Mesenchymal stem cell (in vitro differentiated cells and primary cell): Measurements from ENCODE around the gene CCL28.
"Not testable (repeated sequence)": the region's sequence is repeated elsewhere in the genome, so short reads cannot be mapped to it uniquely, and the experiment has no call there.

Experiments used
- DNase-seq: peaks from one replicate; pipeline ENCODE4 v3.0.0-alpha.2; 2013
- H2AFZ ChIP-seq: one replicate; pipeline ENCODE4 v1.6.1; 2013; ENCODE audit warnings: low read depth, mild to moderate bottlenecking, control low read depth, inconsistent platforms, low read length, moderate library complexity
- H2AK5ac ChIP-seq: 2 replicates; pipeline ENCODE4 v1.6.1; 2013; ENCODE audit warnings: low read length, moderate library complexity, mild to moderate bottlenecking, inconsistent platforms; ENCODE audit not compliant: severe bottlenecking
- H2BK120ac ChIP-seq: one replicate; pipeline ENCODE4 v1.6.1; 2013; ENCODE audit warnings: low read depth, mild to moderate bottlenecking, inconsistent platforms, low read length, moderate library complexity
- H2BK12ac ChIP-seq, 2 experiments: one replicate each; pipeline ENCODE4 v1.6.1; 2013; ENCODE audit warnings: inconsistent platforms in 2 of 2, low read length in 2 of 2, mild to moderate bottlenecking in 2 of 2, moderate library complexity in 2 of 2, control low read depth in 1 of 2
- H2BK15ac ChIP-seq: one replicate; pipeline ENCODE4 v1.6.1; 2013; ENCODE audit warnings: mild to moderate bottlenecking, low read depth, inconsistent platforms; ENCODE audit not compliant: poor library complexity, severe bottlenecking
- H2BK5ac ChIP-seq: 2 replicates; pipeline ENCODE4 v1.6.1; 2013; ENCODE audit warnings: low read depth, mild to moderate bottlenecking, low read length, control low read depth, inconsistent platforms; ENCODE audit not compliant: poor library complexity, severe bottlenecking
- H3K14ac ChIP-seq, 2 experiments: one replicate each; pipeline ENCODE4 v1.6.1; 2013; ENCODE audit warnings: inconsistent platforms in 2 of 2, low read length in 2 of 2, control low read depth in 1 of 2, mild to moderate bottlenecking in 1 of 2, moderate library complexity in 1 of 2
- H3K18ac ChIP-seq, 2 experiments: one replicate each; pipeline ENCODE4 v1.6.1; 2013; ENCODE audit warnings: inconsistent platforms in 2 of 2, low read length in 2 of 2, control low read depth in 1 of 2, low read depth in 1 of 2, mild to moderate bottlenecking in 1 of 2
- H3K23ac ChIP-seq, 2 experiments: one replicate each; pipeline ENCODE4 v1.6.1; 2013; ENCODE audit warnings: inconsistent platforms in 2 of 2, low read length in 2 of 2, mild to moderate bottlenecking in 2 of 2, moderate library complexity in 2 of 2, control low read depth in 1 of 2
- H3K27ac ChIP-seq: 2 replicates; pipeline ENCODE4 v1.5.1; 2013; ENCODE audit warnings: mild to moderate bottlenecking, moderate library complexity, low read length, control low read depth, inconsistent platforms; ENCODE audit not compliant: poor library complexity, severe bottlenecking
- H3K27me3 ChIP-seq, 2 experiments: 2 replicates each; pipeline versions ENCODE4 v1.6.1 to v1.7.0; 2013; ENCODE audit warnings: low read length in 2 of 2, mild to moderate bottlenecking in 2 of 2, moderate library complexity in 2 of 2, control low read depth in 1 of 2, inconsistent platforms in 1 of 2; ENCODE audit not compliant: control insufficient read depth in 1 of 2, insufficient read depth in 1 of 2
- H3K36me3 ChIP-seq, 2 experiments: 2 replicates each; pipeline versions ENCODE4 v1.6.1 to v1.7.0; 2013; ENCODE audit warnings: low read length in 2 of 2, control low read depth in 1 of 2, inconsistent platforms in 1 of 2, low read depth in 1 of 2, mild to moderate bottlenecking in 1 of 2; ENCODE audit not compliant: insufficient read depth in 2 of 2, control insufficient read depth in 1 of 2
- H3K4ac ChIP-seq, 2 experiments: one replicate each; pipeline ENCODE4 v1.6.1; 2013; ENCODE audit warnings: inconsistent platforms in 2 of 2, low read length in 2 of 2, mild to moderate bottlenecking in 2 of 2, moderate library complexity in 2 of 2, control low read depth in 1 of 2, low read depth in 1 of 2
- H3K4me1 ChIP-seq: 2 replicates; pipeline ENCODE4 v1.6.1; 2013; ENCODE audit warnings: low read depth, low read length, control low read depth; ENCODE audit not compliant: control insufficient read depth, insufficient read depth
- H3K4me2 ChIP-seq: 2 replicates; pipeline ENCODE4 v1.6.1; 2013; ENCODE audit warnings: low read length, mild to moderate bottlenecking, inconsistent platforms; ENCODE audit not compliant: poor library complexity, severe bottlenecking
- H3K4me3 ChIP-seq, 2 experiments: 2 replicates each; pipeline versions ENCODE4 v1.5.1 to v1.7.0; 2013; ENCODE audit warnings: low read length in 2 of 2, mild to moderate bottlenecking in 2 of 2, control low read depth in 1 of 2, low read depth in 1 of 2; ENCODE audit not compliant: insufficient read depth in 1 of 2
- H3K79me1 ChIP-seq: replicated peaks from 2 replicates; pipeline ENCODE4 v1.6.1; 2013; ENCODE audit warnings: mild to moderate bottlenecking, control low read depth, low read length, inconsistent platforms; ENCODE audit not compliant: poor library complexity, severe bottlenecking
- H3K9ac ChIP-seq: 2 replicates; pipeline ENCODE4 v1.7.0; 2013; ENCODE audit warnings: mild to moderate bottlenecking, low read length, moderate library complexity
- H3K9me3 ChIP-seq: 2 replicates; pipeline ENCODE4 v1.7.0; 2013; ENCODE audit warnings: mild to moderate bottlenecking, low read length; ENCODE audit not compliant: control insufficient read depth
- H4K8ac ChIP-seq: one replicate; pipeline ENCODE4 v1.6.1; 2013; ENCODE audit warnings: inconsistent platforms, mild to moderate bottlenecking, low read length, moderate library complexity
- H4K91ac ChIP-seq: one replicate; pipeline ENCODE4 v1.6.1; 2013; ENCODE audit warnings: mild to moderate bottlenecking, low read length, inconsistent platforms
- WGBS: methylation state at CpG from one replicate; pipeline ENCODE4 v1.1.7; 2013; ENCODE audit warnings: mixed read lengths; 5-methylcytosine and 5-hydroxymethylcytosine counted together

The CCL28 gene

GRCh38 chr5:43411495-43411894 is 696 bp downstream of the CCL28 start:
- peaks cover 2% of the 10 kb centered on the region for H3K4me1 ChIP-seq
- no peaks in the 10 kb centered on the region for H3K36me3 ChIP-seq
- DNase-seq, result no peak
- H2AK5ac ChIP-seq, result no peak overlapping the region
- no peak overlapping the region for H2BK15ac ChIP-seq
- no peak overlapping the region for H3K9ac ChIP-seq
- 71% methylated on average over 3 of the region's 3 CpGs for WGBS
- no peaks in the 10 kb centered on the region for H3K27me3 ChIP-seq
- peak overlapping the region in 1 of 2 experiments; percentile 55 for H3K14ac ChIP-seq
- no peak overlapping the region for H3K4me3 ChIP-seq
- H3K27ac ChIP-seq, result no peak overlapping the region
- no peak overlapping the region for H3K18ac ChIP-seq
- no peak overlapping the region for H3K23ac ChIP-seq
- H3K79me1 ChIP-seq, result no peaks in the 10 kb centered on the region
- no peak overlapping the region for H4K8ac ChIP-seq
- no peaks in the 10 kb centered on the region for H3K9me3 ChIP-seq
- no peak overlapping the region for H2BK5ac ChIP-seq
- H3K4ac ChIP-seq, result no peak overlapping the region
- no peak overlapping the region for H3K4me2 ChIP-seq
- no peak overlapping the region for H4K91ac ChIP-seq
- no peak overlapping the region for H2AFZ ChIP-seq
- no peak overlapping the region for H2BK12ac ChIP-seq
- no peak overlapping the region for H2BK120ac ChIP-seq

- H3K4me1 ChIP-seq, result peaks cover 2% of the 10 kb centered on the region
- no peak overlapping the region for H3K23ac ChIP-seq
- no peak overlapping the region for H3K4ac ChIP-seq
- H4K8ac ChIP-seq, result no peak overlapping the region
- no peak for DNase-seq
- no peak overlapping the region for H2BK15ac ChIP-seq
- H3K79me1 ChIP-seq, result no peaks in the 10 kb centered on the region
- 100% methylated on average over 3 of the region's 7 CpGs for WGBS
- H4K91ac ChIP-seq, result no peak overlapping the region
- H3K9ac ChIP-seq, result no peak overlapping the region
- no peaks in the 10 kb centered on the region for H3K27me3 ChIP-seq
- no peak overlapping the region for H3K18ac ChIP-seq
- H3K4me3 ChIP-seq, result no peak overlapping the region
- H2AFZ ChIP-seq, result no peak overlapping the region
- H2BK120ac ChIP-seq, result no peak overlapping the region
- H3K14ac ChIP-seq, result no peak overlapping the region
- H3K4me2 ChIP-seq, result no peak overlapping the region
- H3K27ac ChIP-seq, result no peak overlapping the region
- H2BK5ac ChIP-seq, result no peak overlapping the region
- no peak overlapping the region for H2AK5ac ChIP-seq
- H2BK12ac ChIP-seq, result no peak overlapping the region
- no peaks in the 10 kb centered on the region for H3K36me3 ChIP-seq
- H3K9me3 ChIP-seq, result no peaks in the 10 kb centered on the region
Observed at GRCh38 chr5:43410414-43410813, 1.8 kb downstream of the CCL28 start.

GRCh38 chr5:43409809-43410271 is 2.4 kb downstream of the CCL28 start:
- Histone ChIP-seq H3K14ac (no peak overlapping the region), H2AK5ac (no peak overlapping the region), H3K18ac (no peak overlapping the region), H2BK5ac (no peak overlapping the region), H2AFZ (no peak overlapping the region), H4K91ac (no peak overlapping the region), H3K23ac (no peak overlapping the region), H3K9me3 (no peaks in the 10 kb centered on the region), H3K79me1 (no peaks in the 10 kb centered on the region), H3K4me1 (peaks cover 2% of the 10 kb centered on the region), H2BK120ac (no peak overlapping the region), H3K4ac (no peak overlapping the region), H3K27me3 (no peaks in the 10 kb centered on the region), H2BK12ac (no peak overlapping the region), H3K4me3 (no peak overlapping the region), H3K36me3 (no peaks in the 10 kb centered on the region), H3K4me2 (no peak overlapping the region), H2BK15ac (no peak overlapping the region), H3K27ac (no peak overlapping the region), H4K8ac (no peak overlapping the region), H3K9ac (no peak overlapping the region)
- WGBS, result 55% methylated on average over 2 of the region's 2 CpGs
- no peak for DNase-seq

GRCh38 chr5:43402524-43403066 is 9.6 kb downstream of the CCL28 start:
- H2BK5ac ChIP-seq, H3K18ac ChIP-seq, H2AFZ ChIP-seq, H3K36me3 ChIP-seq, H2BK12ac ChIP-seq, H3K4me2 ChIP-seq, H2BK15ac ChIP-seq, H4K8ac ChIP-seq, H3K79me1 ChIP-seq, H3K27ac ChIP-seq, H3K4ac ChIP-seq, H3K23ac ChIP-seq, H3K4me3 ChIP-seq, H4K91ac ChIP-seq, H3K14ac ChIP-seq, H3K9ac ChIP-seq, DNase-seq, H3K9me3 ChIP-seq, H3K4me1 ChIP-seq, H2AK5ac ChIP-seq, H2BK120ac ChIP-seq: not testable (repeated sequence)
- peaks cover 0 to 12% of the 10 kb centered on the region in 2 experiments for H3K27me3 ChIP-seq
- WGBS, result 89% methylated on average over 16 of the region's 16 CpGs
